ENCODE data around the gene TGFBR1.

DNA sequence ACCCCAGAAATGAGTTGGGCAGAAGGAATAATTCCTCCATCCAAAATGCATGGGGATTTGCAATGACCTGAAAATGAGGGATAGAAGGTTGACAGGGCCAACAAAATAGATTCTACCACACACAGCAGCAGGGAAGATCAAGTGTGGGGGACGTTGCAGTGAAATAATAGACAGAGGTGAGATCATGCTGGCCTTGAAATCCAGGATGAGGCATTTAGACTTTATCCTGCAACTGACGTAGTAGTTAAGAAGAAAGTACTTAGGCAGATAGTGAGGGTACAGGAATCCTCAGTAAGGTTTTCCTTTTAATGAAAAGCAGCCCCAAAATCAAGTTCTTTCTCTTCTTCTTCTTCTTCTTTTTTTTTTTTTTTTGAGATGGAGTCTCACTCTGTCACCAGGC, 31.6 kb upstream of the TGFBR1 start:
- TF ChIP-seq CTCF (conservative IDR thresholded peaks at IDR 0.05 in 1 of 2, IDR thresholded peaks at IDR 0.05 in 1 of 2; ENCODE audit: extremely low read depth in 1 of 2, insufficient read depth in 1 of 2, low read depth in 1 of 2, low read length in 2 of 2) (no peak), EZH2 (IDR thresholded peaks at IDR 0.05; ENCODE audit: borderline replicate concordance, low read length) (no peak)
